CD14-positive monocyte (primary cell): ENCODE results near the gene PITHD1. TPM values are rescaled to one million over a fixed set of nuclear protein-coding genes. Genes with fewer than 3 reads are reported as not detected.

ENCODE experiments used
- DNase-seq, 3 donors: peaks; one replicate each; pipeline ENCODE4 v3.0.0-alpha.2; 2011 to 2022
- H2AFZ ChIP-seq: 2 replicates; pipeline ENCODE4 v1.6.0; 2012; ENCODE audit warnings: mild to moderate bottlenecking, low read depth, low read length, inconsistent platforms; ENCODE audit not compliant: insufficient read depth, poor library complexity, severe bottlenecking
- H3K27ac ChIP-seq, 2 donors: 1 replicate in 1 of 2; 2 replicates in 1 of 2; pipeline ENCODE4 v1.5.1; 2012 to 2013; ENCODE audit warnings: low read length in 2 of 2, control low read depth in 1 of 2, inconsistent platforms in 1 of 2, low read depth in 1 of 2, mild to moderate bottlenecking in 1 of 2
- H3K27me3 ChIP-seq, 2 donors: one replicate each; pipeline versions ENCODE4 v1.6.0 to v1.6.1; 2011 to 2013; ENCODE audit warnings: low read length in 2 of 2; ENCODE audit not compliant: control insufficient read depth in 2 of 2, insufficient read depth in 2 of 2
- H3K36me3 ChIP-seq, 2 donors: replicated peaks in 1 of 2; 1 replicate in 1 of 2; 2 replicates in 1 of 2; pipeline versions ENCODE4 v1.5.1 to v1.6.1; 2012 to 2013; ENCODE audit warnings: low read length in 2 of 2, control low read depth in 1 of 2, inconsistent platforms in 1 of 2, mild to moderate bottlenecking in 1 of 2; ENCODE audit not compliant: insufficient read depth in 2 of 2, control insufficient read depth in 1 of 2
- H3K4me1 ChIP-seq, 2 donors: 1 replicate in 1 of 2; 2 replicates in 1 of 2; pipeline versions ENCODE4 v1.5.1 to v1.6.1; 2012 to 2013; ENCODE audit warnings: low read length in 2 of 2, control low read depth in 1 of 2, inconsistent platforms in 1 of 2, mild to moderate bottlenecking in 1 of 2, moderate library complexity in 1 of 2; ENCODE audit not compliant: insufficient read depth in 2 of 2, control insufficient read depth in 1 of 2
- H3K4me2 ChIP-seq: replicated peaks from 2 replicates; pipeline ENCODE3; 2012; ENCODE audit warnings: low read length, moderate library complexity, mild to moderate bottlenecking; ENCODE audit not compliant: poor library complexity, severe bottlenecking; ENCODE audit errors: extremely low read depth
- H3K4me3 ChIP-seq, 3 experiments: fragments of 200-600 bp in 1 of 3; sonication (generic) in 1 of 3; replicated peaks in 1 of 3; 1 replicate in 2 of 3; 2 replicates in 1 of 3; pipeline ENCODE4 v1.5.1; 2011 to 2013; ENCODE audit warnings: low read length in 3 of 3, mild to moderate bottlenecking in 3 of 3, control low read depth in 2 of 3, low read depth in 2 of 3, inconsistent platforms in 1 of 3, moderate library complexity in 1 of 3
- H3K79me2 ChIP-seq: 2 replicates; pipeline ENCODE4 v1.6.0; 2012; ENCODE audit warnings: mild to moderate bottlenecking, control low read depth, inconsistent platforms, low read length, moderate library complexity; ENCODE audit not compliant: insufficient read depth
- H3K9ac ChIP-seq: 2 replicates; pipeline ENCODE4 v1.6.0; 2017; ENCODE audit warnings: low read length, mild to moderate bottlenecking; ENCODE audit not compliant: insufficient read depth, poor library complexity, severe bottlenecking
- H3K9me3 ChIP-seq, 2 donors: replicated peaks in 1 of 2; 1 replicate in 1 of 2; 2 replicates in 1 of 2; pipeline versions ENCODE4 v1.5.1 to v1.6.1; 2012 to 2013; ENCODE audit warnings: low read length in 2 of 2, control low read depth in 1 of 2; ENCODE audit not compliant: control insufficient read depth in 1 of 2, insufficient read depth in 1 of 2
- H4K20me1 ChIP-seq: 2 replicates; pipeline ENCODE4 v1.6.0; 2012; ENCODE audit warnings: mild to moderate bottlenecking, low read length, control low read depth, moderate library complexity; ENCODE audit not compliant: insufficient read depth
- H3K27ac Mint-ChIP-seq, 7 donors: one replicate each; pipeline ENCODE4 v1.8.0; 2020; ENCODE audit warnings: mild to moderate bottlenecking in 7 of 7, mixed read lengths in 7 of 7, moderate library complexity in 6 of 7, inconsistent platforms in 2 of 7
- H3K27me3 Mint-ChIP-seq, 3 donors: one replicate each; pipeline ENCODE4 v1.8.0; 2021 to 2022; ENCODE audit warnings: low read depth in 3 of 3, mild to moderate bottlenecking in 3 of 3, mixed read lengths in 3 of 3, moderate library complexity in 3 of 3, inconsistent platforms in 1 of 3
- H3K36me3 Mint-ChIP-seq, 2 donors: one replicate each; pipeline ENCODE4 v1.8.0; 2020; ENCODE audit warnings: mixed read lengths in 2 of 2, inconsistent platforms in 1 of 2, mild to moderate bottlenecking in 1 of 2
- H3K4me1 Mint-ChIP-seq: one replicate; pipeline ENCODE4 v1.8.0; 2020; ENCODE audit warnings: mild to moderate bottlenecking, mixed read lengths
- H3K4me3 Mint-ChIP-seq, 2 donors: one replicate each; pipeline ENCODE4 v1.8.0; 2020; ENCODE audit warnings: mild to moderate bottlenecking in 2 of 2, mixed read lengths in 2 of 2, moderate library complexity in 1 of 2
- H3K9me3 Mint-ChIP-seq, 7 donors: one replicate each; pipeline ENCODE4 v1.8.0; 2020 to 2022; ENCODE audit warnings: mixed read lengths in 7 of 7, mild to moderate bottlenecking in 6 of 7, moderate library complexity in 6 of 7, inconsistent platforms in 2 of 7
- CTCF ChIP-seq: fragments of 200-600 bp; IDR thresholded peaks from one replicate; pipeline ENCODE4 v1.8.0; 2022; ENCODE audit warnings: antibody characterized with exemption, mild to moderate bottlenecking
- WGBS: methylation state at CpG from one replicate; pipeline ENCODE4 v1.1.5; 2013; ENCODE audit warnings: missing lambda C conversion rate; ENCODE audit not compliant: insufficient coverage; 5-methylcytosine and 5-hydroxymethylcytosine counted together
- intact Hi-C, 2 donors: fragments of 100-400 bp; cut with micrococcal nuclease; formaldehyde crosslinking; loops; one replicate each; pipeline versions ENCODE4 v1.15.0 to v1.15.1; 2023
- polyA plus RNA-seq, 3 donors: library from polyadenylated mRNA; depleted of rRNA in 1 of 3; unstranded in 2 of 3; stranded (reverse) in 1 of 3; fragments of 300-500 nt in 2 of 3; fragments of >200 nt in 1 of 3; fragmentation: Illumina TruSeq in 2 of 3; gene quantifications; 1 replicate in 2 of 3; 2 replicates in 1 of 3; pipeline ENCODE4 v1.2.3, GENCODE V29; 2012 to 2021

PITHD1 gene
- polyA plus RNA-seq, 3 donors: 20.8 to 40.8 (median 29.9) TPM

DNA sequence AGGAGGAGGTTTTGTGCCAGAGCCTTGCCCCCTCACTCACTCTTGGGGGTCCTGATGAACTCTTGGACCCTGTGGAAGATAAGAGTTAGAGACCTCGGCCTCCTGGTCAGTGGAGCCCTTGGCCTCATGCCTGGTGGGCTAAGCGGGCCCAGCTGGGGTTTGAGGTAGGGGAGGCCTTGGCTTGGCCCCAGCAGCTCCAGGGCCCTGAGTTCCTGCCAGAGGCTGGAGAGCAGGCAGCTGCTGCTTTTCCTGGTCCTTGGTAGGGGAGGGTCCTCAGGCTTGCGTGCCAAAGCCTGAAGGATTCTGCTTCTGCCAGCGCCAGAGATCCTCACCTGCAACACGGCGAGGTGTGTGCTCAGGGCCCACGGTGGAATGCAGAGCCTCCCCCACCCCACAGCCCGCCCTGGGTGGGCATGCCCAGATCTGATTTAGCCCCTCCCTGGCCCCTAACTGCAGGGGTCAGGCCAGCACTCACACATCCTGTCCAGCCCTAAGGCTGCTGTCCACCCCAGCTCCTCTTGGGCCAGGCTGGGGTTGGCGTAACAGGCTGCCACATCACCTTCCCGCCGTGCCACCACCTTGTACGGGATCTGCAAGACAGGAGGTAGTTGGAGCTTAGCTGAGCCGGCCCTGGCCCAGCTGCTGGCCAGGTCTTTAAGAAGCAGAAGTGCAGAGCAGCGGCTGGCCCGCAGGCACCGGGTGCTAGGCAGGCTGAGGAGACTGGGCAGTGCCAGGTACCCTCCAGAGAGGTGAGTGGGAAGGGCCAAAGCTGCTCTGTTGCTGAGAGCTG, 17.7 kb downstream of the PITHD1 start:
- no peak overlapping the region for H3K27ac ChIP-seq
- TF ChIP-seq CTCF: no peak
- no peak for DNase-seq
- Mint-ChIP-seq H3K4me1 (peaks cover 29% of the 10 kb centered on the region), H3K4me3 (no peak overlapping the region), H3K36me3 (peaks cover 26 to 54% of the 10 kb centered on the region in 2 donors), H3K27me3 (peaks cover 0 to 3% (median 0%) of the 10 kb centered on the region in 3 donors), H3K9me3 (peaks cover 0 to 3% (median 0%) of the 10 kb centered on the region in 7 donors), H3K27ac (no peak overlapping the region)
- H3K4me1 ChIP-seq: peaks cover 28 to 42% of the 10 kb centered on the region in 2 donors
- H3K79me2 ChIP-seq: peaks cover 31% of the 10 kb centered on the region
- H3K9me3 ChIP-seq: no peaks in the 10 kb centered on the region
- H3K36me3 ChIP-seq: peaks cover 33 to 54% of the 10 kb centered on the region in 2 donors
- intact Hi-C loops: no loop called here
- no peak overlapping the region for H3K9ac ChIP-seq
- no peaks in the 10 kb centered on the region for H3K27me3 ChIP-seq
- peaks cover 19% of the 10 kb centered on the region for H4K20me1 ChIP-seq
- no peak overlapping the region for H3K4me3 ChIP-seq
- no peak overlapping the region for H3K4me2 ChIP-seq
- H2AFZ ChIP-seq: no peak overlapping the region
- WGBS: 96% methylated on average over 15 of the region's 16 CpGs

- H3K9ac ChIP-seq: no peak overlapping the region
- no peak overlapping the region for H3K4me3 Mint-ChIP-seq
- H3K79me2 ChIP-seq: peaks cover 23% of the 10 kb centered on the region
- peaks cover 0 to 3% (median 0%) of the 10 kb centered on the region in 3 donors for H3K27me3 Mint-ChIP-seq
- H3K4me1 ChIP-seq: peaks cover 30 to 45% of the 10 kb centered on the region in 2 donors
- H3K9me3 ChIP-seq: no peaks in the 10 kb centered on the region
- peaks cover 31% of the 10 kb centered on the region for H3K4me1 Mint-ChIP-seq
- no peak overlapping the region for H3K27ac ChIP-seq
- DNase-seq: no peak
- H3K4me3 ChIP-seq: no peak overlapping the region
- peaks cover 33 to 54% of the 10 kb centered on the region in 2 donors for H3K36me3 ChIP-seq
- 90% methylated on average over 6 of the region's 17 CpGs for WGBS
- intact Hi-C loops: no loop called here
- H3K4me2 ChIP-seq: no peak overlapping the region
- H3K27ac Mint-ChIP-seq: peak overlapping the region in 5 of 7 donors; percentile 15 to 84 (median 56)
- peaks cover 26 to 54% of the 10 kb centered on the region in 2 donors for H3K36me3 Mint-ChIP-seq
- H3K9me3 Mint-ChIP-seq: peaks cover 0 to 2% (median 0%) of the 10 kb centered on the region in 7 donors
- H2AFZ ChIP-seq: no peak overlapping the region
- H3K27me3 ChIP-seq: no peaks in the 10 kb centered on the region
- TF ChIP-seq CTCF: no peak
- H4K20me1 ChIP-seq: peaks cover 17% of the 10 kb centered on the region
Measured at GRCh38 chr1:23796466-23797271, 18.5 kb downstream of the PITHD1 start.
